ENCODE results near the gene SLC11A2. TPM values are rescaled to one million over a fixed set of nuclear protein-coding genes. Genes with fewer than 3 reads are reported as not detected.

Gene SLC11A2
- total and polyA plus RNA-seq, 9 of the 15 experiments (the other 6 are each of a cell fraction or from before 2014, with no cell fraction given): 21.1 to 54.0 (median 32.9) TPM

DNA sequence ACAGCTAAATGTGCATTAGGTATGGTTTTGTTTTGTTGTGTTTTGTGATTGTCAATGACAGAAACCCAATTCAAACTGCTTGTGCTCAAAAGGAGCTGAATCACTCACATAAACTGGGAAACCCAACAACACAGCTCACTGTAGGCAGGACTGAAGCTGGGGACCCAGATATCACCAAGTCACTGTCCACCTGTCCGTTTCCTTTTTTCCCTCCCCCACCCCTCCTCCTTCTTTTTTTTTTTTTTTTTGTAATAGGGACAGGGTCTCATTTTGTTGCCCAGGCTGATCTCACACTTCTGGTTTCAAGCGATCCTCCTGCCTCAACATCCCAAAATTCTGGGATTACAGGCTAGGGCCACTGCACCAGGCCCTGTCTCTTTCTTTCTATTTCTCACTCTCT, 6.9 kb upstream of the SLC11A2 start (continued):
- TF ChIP-seq MAFG (tag; conservative IDR thresholded peaks at IDR 0.05) (peak; percentile 71), ZNF707 (CRISPR knock-in tag; conservative IDR thresholded peaks at IDR 0.05) (no peak), MCM7 (IDR thresholded peaks at IDR 0.05) (no peak), TBL1XR1 (IDR thresholded peaks at IDR 0.05; ENCODE audit: low read length in 2 of 2) (0 out of 4 replicates have a peak, but pooled peaks of 1 of the 2 experiments have one; percentile 9), EHMT2 (IDR thresholded peaks at IDR 0.05) (0 out of 2 replicates have a peak, but pooled peaks have one; percentile 28)

DNA sequence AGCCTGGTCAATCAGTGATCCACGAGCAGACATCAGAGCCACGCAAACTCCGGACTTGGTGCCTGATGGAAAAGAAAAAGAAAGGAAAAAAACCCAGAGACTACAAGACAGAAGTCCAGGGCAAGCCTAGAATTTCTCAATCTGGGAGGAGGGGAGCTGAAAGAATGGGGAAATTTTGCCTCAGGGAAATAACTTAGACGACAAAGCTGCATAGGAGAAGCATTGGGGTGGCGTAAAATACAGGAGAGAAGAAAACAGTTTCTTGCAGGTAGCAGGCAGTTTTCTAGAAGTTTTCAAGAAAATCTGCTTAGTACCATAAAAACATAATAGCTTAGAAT, 2.6 kb upstream of the SLC11A2 start:
- Histone ChIP-seq H3K27me3 (ENCODE audit: control insufficient read depth in 2 of 2, insufficient read depth in 2 of 2, low read length in 2 of 2) (no peaks in the 10 kb centered on the region), H2AFZ (ENCODE audit: low read depth, low read length) (peak overlapping the region; percentile 71), H3K9ac (ENCODE audit: insufficient read depth in 1 of 2, low read depth in 2 of 2, low read length in 2 of 2) (no peak overlapping the region; a peak in 1 of 4 replicates), H3K9me3 (replicated peaks; ENCODE audit: control insufficient read depth, insufficient read depth, low read depth, low read length) (no peaks in the 10 kb centered on the region), H4K20me1 (replicated peaks; ENCODE audit: control insufficient read depth, insufficient read depth, low read length) (no peaks in the 10 kb centered on the region), H3K4me3 (no peak overlapping the region), H3K4me1 (replicated peaks in 1 of 2; ENCODE audit: control insufficient read depth in 2 of 2, insufficient read depth in 2 of 2, low read length in 2 of 2) (peaks cover 25 to 28% of the 10 kb centered on the region in 2 experiments; a peak in 4 of 5 replicates), H3K9me1 (ENCODE audit: control insufficient read depth, insufficient read depth, low read length) (no peaks in the 10 kb centered on the region), H3K79me2 (ENCODE audit: control insufficient read depth, insufficient read depth, low read length) (peaks cover 26% of the 10 kb centered on the region), H3K36me3 (ENCODE audit: control insufficient read depth, insufficient read depth, low read length) (no peaks in the 10 kb centered on the region), H3K4me2 (ENCODE audit: insufficient read depth, low read length) (no peak overlapping the region), H3K27ac (ENCODE audit: extremely low read depth, low read depth, low read length) (no peak overlapping the region)
- in situ Hi-C loops (cut with MboI): no loop called here
- FAIRE-seq (no peak), ATAC-seq (no peak), DNase-seq (ENCODE audit: extremely low read depth in 1 of 4, low spot score in 3 of 4) (no peak)
- TF ChIP-seq CTBP1 (IDR thresholded peaks at IDR 0.05; ENCODE audit: borderline replicate concordance) (no peak), SAFB (IDR thresholded peaks at IDR 0.05; ENCODE audit: borderline replicate concordance, low read depth, low read length) (no peak), KAT7 (CRISPR knock-in tag; IDR thresholded peaks at IDR 0.05; ENCODE audit: borderline replicate concordance) (no peak), TAF1 (IDR thresholded peaks at IDR 0.05; ENCODE audit: control insufficient read depth, extremely low read depth, insufficient read depth, low read length, severe bottlenecking) (no peak), KLF10 (CRISPR knock-in tag; IDR thresholded peaks at IDR 0.05) (no peak), EP300 (IDR thresholded peaks at IDR 0.05; ENCODE audit: low read length) (no peak), SIN3B (IDR thresholded peaks at IDR 0.05; ENCODE audit: low read depth) (no peak)
- TF ChIP-seq, protein P1, sequence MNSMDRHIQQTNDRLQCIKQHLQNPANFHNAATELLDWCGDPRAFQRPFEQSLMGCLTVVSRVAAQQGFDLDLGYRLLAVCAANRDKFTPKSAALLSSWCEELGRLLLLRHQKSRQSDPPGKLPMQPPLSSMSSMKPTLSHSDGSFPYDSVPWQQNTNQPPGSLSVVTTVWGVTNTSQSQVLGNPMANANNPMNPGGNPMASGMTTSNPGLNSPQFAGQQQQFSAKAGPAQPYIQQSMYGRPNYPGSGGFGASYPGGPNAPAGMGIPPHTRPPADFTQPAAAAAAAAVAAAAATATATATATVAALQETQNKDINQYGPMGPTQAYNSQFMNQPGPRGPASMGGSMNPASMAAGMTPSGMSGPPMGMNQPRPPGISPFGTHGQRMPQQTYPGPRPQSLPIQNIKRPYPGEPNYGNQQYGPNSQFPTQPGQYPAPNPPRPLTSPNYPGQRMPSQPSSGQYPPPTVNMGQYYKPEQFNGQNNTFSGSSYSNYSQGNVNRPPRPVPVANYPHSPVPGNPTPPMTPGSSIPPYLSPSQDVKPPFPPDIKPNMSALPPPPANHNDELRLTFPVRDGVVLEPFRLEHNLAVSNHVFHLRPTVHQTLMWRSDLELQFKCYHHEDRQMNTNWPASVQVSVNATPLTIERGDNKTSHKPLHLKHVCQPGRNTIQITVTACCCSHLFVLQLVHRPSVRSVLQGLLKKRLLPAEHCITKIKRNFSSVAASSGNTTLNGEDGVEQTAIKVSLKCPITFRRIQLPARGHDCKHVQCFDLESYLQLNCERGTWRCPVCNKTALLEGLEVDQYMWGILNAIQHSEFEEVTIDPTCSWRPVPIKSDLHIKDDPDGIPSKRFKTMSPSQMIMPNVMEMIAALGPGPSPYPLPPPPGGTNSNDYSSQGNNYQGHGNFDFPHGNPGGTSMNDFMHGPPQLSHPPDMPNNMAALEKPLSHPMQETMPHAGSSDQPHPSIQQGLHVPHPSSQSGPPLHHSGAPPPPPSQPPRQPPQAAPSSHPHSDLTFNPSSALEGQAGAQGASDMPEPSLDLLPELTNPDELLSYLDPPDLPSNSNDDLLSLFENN (IDR thresholded peaks at IDR 0.05; ENCODE audit: low read depth in 2 of 2, low read length in 2 of 2): no peak
- TF ChIP-seq, protein P2, sequence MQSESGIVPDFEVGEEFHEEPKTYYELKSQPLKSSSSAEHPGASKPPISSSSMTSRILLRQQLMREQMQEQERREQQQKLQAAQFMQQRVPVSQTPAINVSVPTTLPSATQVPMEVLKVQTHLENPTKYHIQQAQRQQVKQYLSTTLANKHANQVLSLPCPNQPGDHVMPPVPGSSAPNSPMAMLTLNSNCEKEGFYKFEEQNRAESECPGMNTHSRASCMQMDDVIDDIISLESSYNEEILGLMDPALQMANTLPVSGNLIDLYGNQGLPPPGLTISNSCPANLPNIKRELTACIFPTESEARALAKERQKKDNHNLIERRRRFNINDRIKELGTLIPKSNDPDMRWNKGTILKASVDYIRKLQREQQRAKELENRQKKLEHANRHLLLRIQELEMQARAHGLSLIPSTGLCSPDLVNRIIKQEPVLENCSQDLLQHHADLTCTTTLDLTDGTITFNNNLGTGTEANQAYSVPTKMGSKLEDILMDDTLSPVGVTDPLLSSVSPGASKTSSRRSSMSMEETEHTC (IDR thresholded peaks at IDR 0.05): no peak
- WGBS (ENCODE audit: insufficient coverage, low coverage, missing lambda C conversion rate): 55% methylated on average over 5 of the region's 5 CpGs
- intact Hi-C loops (cut with micrococcal nuclease): loop anchor here (1.0 to 5.0 kb wide), 3 partner anchors 101 to 264 kb away; partner anchors contain the start of gene ATF1
- ChIA-PET CTCF (ENCODE audit: low intra/inter-chr PET ratio) (interaction anchor here (2.0 to 2.3 kb wide), 2 partner anchors 203 to 263 kb away, joined by 5 to 10 read pairs; no protein-coding TSS in a partner anchor), POLR2A (interaction anchor here (0.6 to 2.3 kb wide), 9 partner anchors 8 to 291 kb away, joined by 3 to 8 read pairs (median 3); partner anchors contain the start of gene DAZAP2)
- BruUV-seq (replicated peaks): no TSS peak
